A549 (cell line): Measurements from ENCODE around the gene THADA. TPM values are rescaled to one million over a fixed set of nuclear protein-coding genes. Genes with fewer than 3 reads are reported as not detected.
A peak's percentile ranks its signal among the peaks of the same experiment; 100 is the strongest.

Experiments used
- ATAC-seq, 2 experiments: fragments of 200-7000 bp in 1 of 2; fragments of >200 bp in 1 of 2; cut with Nextera tagmentation in 1 of 2; cut with Tn5 transposase in 1 of 2; 3 replicates each; pipeline versions ENCODE4 v1.8.0 to v1.9.1; 2018 to 2020; ENCODE audit warnings: mild to moderate bottlenecking in 1 of 2, moderate library complexity in 1 of 2
- CTCF ChIA-PET: fragments of 300-600 bp; sonication (Branson Sonifier 250); formaldehyde crosslinking; extraction: SDS; loops from one replicate; lab custom pipeline; 2021; ENCODE audit warnings: antibody characterized with exemption, inconsistent platforms; lab: Yijun Ruan, JAX
- POLR2A ChIA-PET: fragments of 350-600 bp; formaldehyde crosslinking; extraction: SDS; loops from one replicate; lab custom pipeline; 2021; ENCODE audit warnings: antibody characterized with exemption, inconsistent platforms; lab: Yijun Ruan, JAX
- DNase-seq, 2 experiments: peaks; one replicate each; pipeline versions ENCODE4 v3.0.0 to v3.0.0-alpha.2; 2011 to 2016; ENCODE audit warnings: low read depth in 1 of 2, low spot score in 1 of 2
- FAIRE-seq: peaks from 2 replicates; lab custom pipeline; 2011; peaks lifted over from hg19 to GRCh38; lab: Jason Lieb, UNC
- H3K27ac ChIP-seq, 2 experiments: fragments of >200 bp; sonication (Bioruptor Twin); formaldehyde crosslinking; 3 replicates each; pipeline ENCODE4 v1.5.1; 2016 to 2017
- H3K4me1 ChIP-seq: fragments of >200 bp; sonication (Bioruptor Twin); formaldehyde crosslinking; 3 replicates; pipeline ENCODE4 v1.6.1; 2016
- H3K4me2 ChIP-seq: fragments of >200 bp; sonication (Bioruptor Twin); formaldehyde crosslinking; 3 replicates; pipeline ENCODE4 v1.6.1; 2016
- H3K4me3 ChIP-seq: fragments of >200 bp; sonication (Bioruptor Twin); formaldehyde crosslinking; 3 replicates; pipeline ENCODE4 v1.5.1; 2016
- H3K9me3 ChIP-seq: fragments of >200 bp; sonication (Bioruptor Twin); formaldehyde crosslinking; 3 replicates; pipeline ENCODE4 v1.6.1; 2016
- CBX2 ChIP-seq: fragments of 200-600 bp; sonication (generic); IDR thresholded peaks from 2 replicates; pipeline ENCODE4 v1.6.1; 2016; ENCODE audit warnings: low read depth, mild to moderate bottlenecking, borderline replicate concordance
- CBX8 ChIP-seq: fragments of 200-600 bp; sonication (generic); IDR thresholded peaks from 2 replicates; pipeline ENCODE4 v1.6.1; 2016
- CHD2 ChIP-seq: fragments of 150-350 bp; IDR thresholded peaks from 2 replicates; pipeline ENCODE4 v1.6.1; 2014; ENCODE audit warnings: low read length; ENCODE audit not compliant: partially characterized antibody
- CHD4 ChIP-seq: fragments of 200-600 bp; sonication (generic); IDR thresholded peaks from 2 replicates; pipeline ENCODE4 v1.6.1; 2016; ENCODE audit warnings: antibody characterized with exemption, mild to moderate bottlenecking, borderline replicate concordance
- EP300 ChIP-seq, 2 experiments: fragments of >200 bp; sonication (Bioruptor Twin); formaldehyde crosslinking; IDR thresholded peaks; 2 replicates in 1 of 2; 3 replicates in 1 of 2; pipeline ENCODE4 v1.6.1; 2016 to 2017
- GATA3 ChIP-seq: IDR thresholded peaks from 2 replicates; pipeline ENCODE4 v1.6.1; 2012; ENCODE audit warnings: borderline replicate concordance
- HEYL ChIP-seq: fragments of 250-450 bp; sonication (Bioruptor Pico); IDR thresholded peaks from 2 replicates; pipeline ENCODE4 v1.8.0; 2021; ENCODE audit warnings: mild to moderate bottlenecking, moderate library complexity
- HOXB13 ChIP-seq: fragments of 250-450 bp; sonication (Bioruptor Pico); IDR thresholded peaks from 2 replicates; pipeline ENCODE4 v1.5.0; 2020; ENCODE audit warnings: low read depth, mild to moderate bottlenecking, moderate library complexity
- HOXB5 ChIP-seq: fragments of 250-450 bp; sonication (Bioruptor Pico); IDR thresholded peaks from 2 replicates; pipeline ENCODE4 v1.5.0; 2020; ENCODE audit warnings: mild to moderate bottlenecking, moderate library complexity
- KDM1A ChIP-seq: fragments of 200-600 bp; sonication (generic); IDR thresholded peaks from 2 replicates; pipeline ENCODE4 v1.6.1; 2016; ENCODE audit warnings: low read depth, mild to moderate bottlenecking
- MAFK ChIP-seq: fragments of 450-650 bp; IDR thresholded peaks from 2 replicates; pipeline ENCODE4 v1.6.1; 2014; ENCODE audit not compliant: partially characterized antibody
- NR3C1 ChIP-seq: fragments of >200 bp; sonication (Bioruptor Twin); formaldehyde crosslinking; IDR thresholded peaks from 3 replicates; pipeline ENCODE4 v1.6.1; 2017
- POLR2AphosphoS2 ChIP-seq: conservative IDR thresholded peaks from 2 replicates; pipeline ENCODE4 v1.6.1; 2012; ENCODE audit warnings: low read length, improper control_type of control experiment, inconsistent platforms
- RCOR1 ChIP-seq: fragments of 150-350 bp; IDR thresholded peaks from 2 replicates; pipeline ENCODE4 v1.6.1; 2014; ENCODE audit warnings: antibody characterized with exemption, low read length, low read depth
- REST ChIP-seq: fragments of 200-600 bp; sonication (generic); IDR thresholded peaks from 2 replicates; pipeline ENCODE4 v1.6.1; 2016; ENCODE audit warnings: antibody characterized with exemption, mild to moderate bottlenecking, moderate library complexity
- SMC3 ChIP-seq: fragments of >200 bp; sonication (Bioruptor Twin); formaldehyde crosslinking; IDR thresholded peaks from 3 replicates; pipeline ENCODE4 v1.6.1; 2018; ENCODE audit warnings: inconsistent platforms
- SREBF2 ChIP-seq: fragments of 450-650 bp; IDR thresholded peaks from 2 replicates; pipeline ENCODE4 v1.6.1; 2014; ENCODE audit warnings: mild to moderate bottlenecking, moderate library complexity
- TFCP2L1 ChIP-seq: fragments of 250-450 bp; sonication (Bioruptor Pico); IDR thresholded peaks from 2 replicates; pipeline ENCODE4 v1.5.0; 2021; ENCODE audit warnings: mild to moderate bottlenecking
- ZFP36 ChIP-seq: fragments of 450-650 bp; IDR thresholded peaks from 2 replicates; pipeline ENCODE4 v1.6.1; 2014; ENCODE audit warnings: borderline replicate concordance; ENCODE audit not compliant: partially characterized antibody
- WGBS: methylation state at CpG from one replicate; pipeline ENCODE4 v1.1.6; 2017; ENCODE audit errors: missing lambda C conversion rate; 5-methylcytosine and 5-hydroxymethylcytosine counted together
- polyA plus RNA-seq, 4 experiments: library from polyadenylated mRNA; depleted of rRNA in 3 of 4; stranded (reverse); fragments of >200 nt; fragmentation: RNase III in 1 of 4; extraction: RNeasy Plus Mini Kit Qiagen cat#74134 plus additional on column Dnase treatment in 1 of 4; gene quantifications; 2 replicates in 3 of 4; 3 replicates in 1 of 4; pipeline ENCODE4 v1.2.3, GENCODE V29; 2011 to 2017
- TF ChIP-seq, protein P1 (sequence below): fragments of >200 bp; sonication (Bioruptor Twin); formaldehyde crosslinking; IDR thresholded peaks from 2 replicates; pipeline ENCODE4 v1.6.1; 2016

THADA gene
- polyA plus RNA-seq, 2 of the 4 experiments (the other 2 are of a cell fraction): 21.8 to 37.9 TPM

DNA sequence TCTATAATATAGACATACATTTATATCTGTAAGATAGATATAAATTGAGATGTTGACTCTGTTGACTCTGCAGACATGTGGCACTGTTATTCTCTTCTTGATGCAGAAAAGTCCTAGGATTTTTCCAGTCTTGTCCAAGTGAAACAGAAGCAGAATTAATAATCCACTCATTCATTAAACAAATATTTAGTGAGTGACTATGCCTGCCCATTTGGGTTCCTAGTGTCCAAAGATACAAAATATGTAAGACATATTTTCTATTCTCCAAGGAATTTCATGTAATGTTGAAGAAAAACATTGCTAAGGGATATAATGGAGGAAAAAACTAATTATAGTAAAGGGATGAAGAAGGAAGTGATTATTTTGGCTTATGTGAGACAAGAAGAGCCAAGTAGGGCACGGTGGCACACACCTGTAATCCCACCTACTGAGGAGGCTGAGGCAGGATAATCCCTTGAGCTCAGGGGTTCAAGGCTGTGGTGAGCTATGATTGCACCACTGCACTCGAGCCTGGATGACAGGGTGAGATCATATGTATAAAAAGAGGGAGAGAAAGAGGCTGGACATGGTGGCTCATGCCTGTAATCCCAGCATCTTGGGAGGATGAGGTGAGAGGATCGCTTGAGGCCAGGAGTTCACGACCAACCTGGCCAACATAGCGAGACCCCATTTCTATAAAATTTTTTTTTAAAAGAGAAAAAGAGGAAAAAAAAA is 21.3 kb upstream of the THADA start:
- Histone ChIP-seq H3K4me1 (peaks cover 6% of the 10 kb centered on the region; the same call in 1 of the 3 replicates), H3K9me3 (no peaks in the 10 kb centered on the region), H3K4me3 (no peak overlapping the region), H3K4me2 (0 out of 3 replicates have a peak overlapping the region, but pooled peaks have one; percentile 0), H3K27ac (no peak overlapping the region)
- 57% methylated on average over 5 of the region's 5 CpGs for WGBS
- POLR2A ChIA-PET: no interaction called here
- CTCF ChIA-PET: interaction anchor here (0.6 to 1.5 kb wide), 5 partner anchors 12 to 682 kb away, joined by 3 to 5 read pairs (median 3); no protein-coding TSS in a partner anchor
- TF ChIP-seq HOXB13 (no peak), CBX2 (no peak), KDM1A (no peak), EP300 (IDR thresholded peaks at IDR 0.05) (no peak), RCOR1 (no peak), NR3C1 (no peak), MAFK (no peak), HEYL (CRISPR knock-in tag) (no peak), CBX8 (no peak), HOXB5 (CRISPR knock-in tag) (no peak), CHD2 (no peak), GATA3 (no peak), REST (no peak), SREBF2 (no peak), CHD4 (no peak), SMC3 (no peak), ZFP36 (no peak)
- FAIRE-seq (no peak), DNase-seq (no peak), ATAC-seq (no peak)

DNA sequence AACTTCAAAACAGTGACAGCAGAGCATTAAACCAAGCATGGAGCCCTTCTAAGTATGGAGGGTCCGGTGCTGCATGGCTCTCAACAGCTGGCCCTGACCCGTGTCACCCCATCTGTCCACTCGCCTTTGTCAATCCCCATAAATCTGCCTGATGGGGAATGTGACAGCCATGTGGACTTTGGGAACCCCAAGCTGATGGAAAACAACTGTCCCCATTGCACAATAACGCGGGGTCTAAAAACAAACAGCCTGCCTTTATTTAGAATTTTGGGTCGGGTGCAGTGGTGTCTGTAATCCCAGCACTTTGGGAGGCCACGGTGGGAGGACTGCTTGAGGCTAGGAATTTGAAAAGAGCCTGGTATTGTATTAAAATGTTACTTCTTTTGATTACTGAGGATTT is 17.1 kb upstream of the THADA start:
- Histone ChIP-seq H3K4me3 (no peak overlapping the region), H3K27ac (peak overlapping the region; percentile 45 to 55; a peak in 5 of 6 replicates), H3K4me1 (peaks cover 6% of the 10 kb centered on the region; the same call in 1 of the 3 replicates), H3K9me3 (no peaks in the 10 kb centered on the region), H3K4me2 (peak overlapping the region; percentile 36)
- POLR2A ChIA-PET: no interaction called here
- TF ChIP-seq, protein P1, sequence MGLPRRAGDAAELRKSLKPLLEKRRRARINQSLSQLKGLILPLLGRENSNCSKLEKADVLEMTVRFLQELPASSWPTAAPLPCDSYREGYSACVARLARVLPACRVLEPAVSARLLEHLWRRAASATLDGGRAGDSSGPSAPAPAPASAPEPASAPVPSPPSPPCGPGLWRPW: no peak
- no peak for TF ChIP-seq POLR2AphosphoS2
- TF ChIP-seq REST: no peak
- TF ChIP-seq TFCP2L1 (CRISPR knock-in tag): no peak
- CTCF ChIA-PET: interaction anchor here (0.8 to 7.8 kb wide), 25 partner anchors 8 to 789 kb away, joined by 3 to 107 read pairs (median 5); partner anchors contain the start of genes C1GALT1C1L, DYNC2LI1, PLEKHH2 and THADA
- 79% methylated on average over 7 of the region's 7 CpGs for WGBS
- FAIRE-seq (no peak), ATAC-seq (no peak), DNase-seq (no peak)
